ENCODE results near the gene MIEN1.
"Not testable (repeated sequence)": the region's sequence is repeated elsewhere in the genome, so short reads cannot be mapped to it uniquely, and the experiment has no call there.

Gene MIEN1

GRCh38 chr17:39715375-39716072 is 14.8 kb downstream of the MIEN1 start:
- no peak for DNase-seq

GRCh38 chr17:39714234-39714633 is 16.1 kb downstream of the MIEN1 start:
- DNase-seq: no peak

- DNase-seq: no peak
Measured at GRCh38 chr17:39711851-39712250, 18.5 kb downstream of the MIEN1 start.

GRCh38 chr17:39711071-39711470 is 19.3 kb downstream of the MIEN1 start:
- not testable (repeated sequence) for DNase-seq

GRCh38 chr17:39709998-39710964 is 20.1 kb downstream of the MIEN1 start:
- DNase-seq: no peak

GRCh38 chr17:39709319-39709997 is 20.9 kb downstream of the MIEN1 start:
- no peak for DNase-seq

GRCh38 chr17:39706921-39707337 is 23.4 kb downstream of the MIEN1 start:
- no peak for DNase-seq

- DNase-seq: no peak
Measured at GRCh38 chr17:39706383-39706782, 23.9 kb downstream of the MIEN1 start.

- DNase-seq: no peak
Measured at GRCh38 chr17:39705786-39706348, 24.5 kb downstream of the MIEN1 start.

GRCh38 chr17:39704821-39705551 is 25.3 kb downstream of the MIEN1 start:
- no peak for DNase-seq

- DNase-seq: no peak
Measured at GRCh38 chr17:39703913-39704312, 26.4 kb downstream of the MIEN1 start.

- DNase-seq: no peak
Measured at GRCh38 chr17:39702901-39703893, 27.1 kb downstream of the MIEN1 start.

GRCh38 chr17:39701784-39702422 is 28.4 kb downstream of the MIEN1 start:
- DNase-seq: no peak

- DNase-seq: no peak
Measured at GRCh38 chr17:39701012-39701783, 29.1 kb downstream of the MIEN1 start.

GRCh38 chr17:39700148-39700987 is 30.0 kb downstream of the MIEN1 start:
- no peak for DNase-seq

GRCh38 chr17:39699818-39700147 is 30.5 kb downstream of the MIEN1 start, which contains the start of gene ERBB2:
ERBB2 (plus strand) TSS chr17:39700064; CDS start chr17:39700239, 175 bp downstream.
- DNase-seq: no peak

- DNase-seq: not testable (repeated sequence)
Measured at GRCh38 chr17:39699157-39699817, 31.0 kb downstream of the MIEN1 start.

GRCh38 chr17:39697961-39698360 is 32.4 kb downstream of the MIEN1 start:
- DNase-seq: no peak
